Left lung (tissue), 10 donors: ENCODE measurements around the gene API5. TPM values are rescaled to one million over a fixed set of nuclear protein-coding genes. Genes with fewer than 3 reads are reported as not detected.
"Not testable (repeated sequence)": the region's sequence is repeated elsewhere in the genome, so short reads cannot be mapped to it uniquely, and the experiment has no call there.

Source experiments
- ATAC-seq: fragments of 200-7000 bp; cut with Tn5 transposase; one replicate; pipeline ENCODE4 v1.9.1; 2020; ENCODE audit warnings: moderate library complexity
- DNase-seq, 4 donors: peaks; one replicate each; pipeline ENCODE4 v3.0.0-alpha.2; 2013 to 2020
- H3K27ac ChIP-seq, 2 donors: fragments of 200-600 bp; sonication (generic) in 1 of 2; one replicate each; pipeline versions ENCODE4 v1.5.0 to v1.8.0; 2020 to 2021
- H3K27me3 ChIP-seq, 2 donors: fragments of 200-600 bp; sonication (generic) in 1 of 2; one replicate each; pipeline versions ENCODE4 v1.5.0 to v1.8.0; 2020 to 2021
- H3K36me3 ChIP-seq, 2 donors: fragments of 200-600 bp; sonication (generic) in 1 of 2; one replicate each; pipeline versions ENCODE4 v1.5.0 to v1.8.0; 2020 to 2021
- H3K4me1 ChIP-seq, 2 donors: fragments of 200-600 bp; one replicate each; pipeline ENCODE4 v1.8.0; 2021
- H3K4me3 ChIP-seq, 2 donors: fragments of 200-600 bp; sonication (generic) in 1 of 2; one replicate each; pipeline versions ENCODE4 v1.5.0 to v1.8.0; 2020 to 2021; ENCODE audit warnings: mild to moderate bottlenecking in 1 of 2
- H3K9me3 ChIP-seq, 2 donors: fragments of 200-600 bp; sonication (generic) in 1 of 2; one replicate each; pipeline versions ENCODE4 v1.5.0 to v1.8.0; 2020 to 2021
- CTCF ChIP-seq, 2 donors: fragments of 200-600 bp; sonication (generic) in 1 of 2; IDR thresholded peaks; one replicate each; pipeline versions ENCODE4 v1.5.0 to v1.8.0; 2021; ENCODE audit warnings: antibody characterized with exemption in 2 of 2
- intact Hi-C, 2 donors: fragments of 100-400 bp; cut with DNase I; formaldehyde crosslinking; loops; one replicate each; pipeline versions ENCODE4 v1.11.2 to v1.14.2; 2022
- polyA plus RNA-seq, 6 donors: library from polyadenylated mRNA; unstranded; fragments of 120-200 nt; gene quantifications; one replicate each; pipeline ENCODE4 v1.2.1, GENCODE V29; 2013; ENCODE audit not compliant: insufficient read length in 6 of 6
- total RNA-seq, 2 donors: library from RNA; stranded (reverse); fragmentation: NEBNext Ultra II Directional; extraction: Animal tissue kit (Norgen Biotek cat#: 25700); gene quantifications; one replicate each; pipeline ENCODE4 v1.2.1, GENCODE V29; 2021
- donor health status: DM: no; HTN: yes; CAD: no.
- donor health status: DM: no; HTN: no; CAD: no.

The API5 gene
- total and polyA plus RNA-seq, 8 donors, result 85.8 to 112 (median 105) TPM

- peaks cover 0 to 3% of the 10 kb centered on the region in 2 donors for H3K4me1 ChIP-seq
- H3K36me3 ChIP-seq, result peaks cover 2 to 97% of the 10 kb centered on the region in 2 donors
- intact Hi-C loops, result loop anchor here in 1 of 2 donors (10.0 kb wide), 1 partner anchor 87 kb away; no protein-coding TSS in a partner anchor
- no peaks in the 10 kb centered on the region for H3K27me3 ChIP-seq
- H3K27ac ChIP-seq, result no peak overlapping the region
- ATAC-seq (peak; percentile 48), DNase-seq (no peak)
- H3K9me3 ChIP-seq, result no peaks in the 10 kb centered on the region
- H3K4me3 ChIP-seq, result no peak overlapping the region
- no peak for TF ChIP-seq CTCF (IDR thresholded peaks at IDR 0.05)
Measured at GRCh38 chr11:43327987-43328386, 16.2 kb downstream of the API5 start.

GRCh38 chr11:43328482-43328881, 16.7 kb downstream of the API5 start:
- intact Hi-C loops, result loop anchor here in 1 of 2 donors (10.0 kb wide), 1 partner anchor 86 kb away; no protein-coding TSS in a partner anchor
- Histone ChIP-seq H3K4me3 (no peak overlapping the region), H3K9me3 (no peaks in the 10 kb centered on the region), H3K27me3 (no peaks in the 10 kb centered on the region), H3K27ac (no peak overlapping the region), H3K36me3 (peaks cover 2 to 97% of the 10 kb centered on the region in 2 donors), H3K4me1 (peaks cover 0 to 3% of the 10 kb centered on the region in 2 donors)
- ATAC-seq (no peak), DNase-seq (no peak)
- TF ChIP-seq CTCF (IDR thresholded peaks at IDR 0.05), result no peak

GRCh38 chr11:43341159-43341558, 29.4 kb downstream of the API5 start:
- no peak overlapping the region for H3K27ac ChIP-seq
- H3K4me3 ChIP-seq, result no peak overlapping the region
- no peaks in the 10 kb centered on the region for H3K27me3 ChIP-seq
- no peak for DNase-seq
- TF ChIP-seq CTCF (IDR thresholded peaks at IDR 0.05), result no peak
- no peaks in the 10 kb centered on the region for H3K4me1 ChIP-seq
- ATAC-seq, result no peak
- intact Hi-C loops, result no loop called here
- H3K36me3 ChIP-seq, result peaks cover 0 to 50% of the 10 kb centered on the region in 2 donors
- no peaks in the 10 kb centered on the region for H3K9me3 ChIP-seq

- H3K27ac ChIP-seq, H3K36me3 ChIP-seq, DNase-seq, ATAC-seq, H3K9me3 ChIP-seq, H3K4me3 ChIP-seq, intact Hi-C loops, H3K4me1 ChIP-seq, H3K27me3 ChIP-seq: not testable (repeated sequence)
Measured at GRCh38 chr11:43351426-43351825, 39.6 kb downstream of the API5 start.

- TF ChIP-seq CTCF (IDR thresholded peaks at IDR 0.05), result no peak
- intact Hi-C loops, result no loop called here
- DNase-seq, result no peak
Measured at GRCh38 chr11:43354311-43354710, 42.5 kb downstream of the API5 start.

GRCh38 chr11:43356336-43356735, 44.5 kb downstream of the API5 start:
- Histone ChIP-seq H3K27ac (no peak overlapping the region), H3K4me1 (peaks cover 14 to 24% of the 10 kb centered on the region in 2 donors), H3K4me3 (no peak overlapping the region), H3K9me3 (no peaks in the 10 kb centered on the region), H3K27me3 (no peaks in the 10 kb centered on the region), H3K36me3 (no peaks in the 10 kb centered on the region)
- ATAC-seq (no peak), DNase-seq (no peak)
- TF ChIP-seq CTCF (IDR thresholded peaks at IDR 0.05), result no peak
- intact Hi-C loops, result no loop called here

More at GRCh38 chr11:43354311-43354710, 42.5 kb downstream of the API5 start:
- H3K27me3 ChIP-seq, result no peaks in the 10 kb centered on the region
- no peaks in the 10 kb centered on the region for H3K9me3 ChIP-seq
- no peak overlapping the region for H3K27ac ChIP-seq
- ATAC-seq, result no peak
- H3K4me3 ChIP-seq, result no peak overlapping the region
- H3K36me3 ChIP-seq, result no peaks in the 10 kb centered on the region
- peaks cover 0 to 6% of the 10 kb centered on the region in 2 donors for H3K4me1 ChIP-seq
